Left lobe of liver (tissue), 2 donors: Measurements from ENCODE around the gene OR13G1. TPM values are rescaled to one million over a fixed set of nuclear protein-coding genes. Genes with fewer than 3 reads are reported as not detected.
"Not testable (repeated sequence)": the region's sequence is repeated elsewhere in the genome, so short reads cannot be mapped to it uniquely, and the experiment has no call there.

ENCODE experiments used
- ATAC-seq: fragments of 200-7000 bp; cut with Tn5 transposase; one replicate; pipeline ENCODE4 v1.9.1; 2020; ENCODE audit warnings: mild to moderate bottlenecking, moderate library complexity
- DNase-seq: peaks from one replicate; pipeline ENCODE4 v3.0.0-alpha.2; 2020; ENCODE audit warnings: low spot score
- total RNA-seq: library from RNA; stranded (reverse); gene quantifications from one replicate; pipeline ENCODE4 v1.2.1, GENCODE V29; 2021
- donor health status: DM: no; HTN: no; CAD: no; lungs with moderate emphysema.
- donor health status: DM: no; HTN: yes; CAD: no.

Gene OR13G1
- total RNA-seq: not detected

- no peak for DNase-seq
- ATAC-seq: no peak
These were observed at the start of gene OR13G1 for GRCh38 chr1:247679639-247680038. Gene OR13G1 (minus strand): TSS chr1:247679739. CDS start chr1:247673041, 6,698 bp downstream.

GRCh38 chr1:247721222-247721621 is 41.7 kb upstream of the OR13G1 start:
- no peak for DNase-seq
- no peak for ATAC-seq

- no peak for DNase-seq
- ATAC-seq: no peak
These were observed 37.0 kb upstream of the OR13G1 start, which contains the start of gene OR6F1 for GRCh38 chr1:247716546-247716945. Gene OR6F1 (minus strand): TSS chr1:247716646. CDS start chr1:247712755, 3,891 bp downstream.

- DNase-seq: no peak
- no peak for ATAC-seq
These were observed 34.2 kb upstream of the OR13G1 start for GRCh38 chr1:247713753-247714152.

- DNase-seq, ATAC-seq: not testable (repeated sequence)
These were observed 31.1 kb upstream of the OR13G1 start for GRCh38 chr1:247710681-247711080.

GRCh38 chr1:247701338-247701737 is 21.8 kb upstream of the OR13G1 start:
- DNase-seq (no peak), ATAC-seq (no peak)

GRCh38 chr1:247681288-247681897 is 1.9 kb upstream of the OR13G1 start:
- no peak for DNase-seq
- ATAC-seq: peak; percentile 81

GRCh38 chr1:247680171-247680570 is 632 bp upstream of the OR13G1 start:
- no peak for ATAC-seq

GRCh38 chr1:247669225-247669624 is 10.3 kb downstream of the OR13G1 start:
- ATAC-seq (no peak), DNase-seq (no peak)

More at GRCh38 chr1:247680171-247680570, 632 bp upstream of the OR13G1 start:
- DNase-seq: no peak

GRCh38 chr1:247656221-247656875 is 23.2 kb downstream of the OR13G1 start:
- DNase-seq: no peak
- ATAC-seq: no peak

- ATAC-seq (no peak), DNase-seq (no peak)
These were observed 26.5 kb downstream of the OR13G1 start for GRCh38 chr1:247653040-247653439.

- DNase-seq (no peak), ATAC-seq (no peak)
These were observed 31.7 kb downstream of the OR13G1 start for GRCh38 chr1:247647864-247648263.

GRCh38 chr1:247646867-247647266 is 32.7 kb downstream of the OR13G1 start:
- DNase-seq (no peak), ATAC-seq (no peak)

GRCh38 chr1:247642742-247643141 is 36.8 kb downstream of the OR13G1 start:
- DNase-seq: no peak
- no peak for ATAC-seq

- ATAC-seq (peak; percentile 73), DNase-seq (no peak)
These were observed 40.1 kb downstream of the OR13G1 start for GRCh38 chr1:247639381-247639981.

- no peak for DNase-seq
- ATAC-seq: no peak
These were observed 40.8 kb downstream of the OR13G1 start for GRCh38 chr1:247638781-247639180.

GRCh38 chr1:247638011-247638410 is 41.5 kb downstream of the OR13G1 start:
- no peak for DNase-seq
- ATAC-seq: peak; percentile 36

- DNase-seq (no peak), ATAC-seq (no peak)
These were observed 51.6 kb downstream of the OR13G1 start for GRCh38 chr1:247627951-247628350.
